Right lobe of liver (tissue), 6 donors: ENCODE results near the gene NFATC4. TPM values are rescaled to one million over a fixed set of nuclear protein-coding genes. Genes with fewer than 3 reads are reported as not detected.
A peak's percentile ranks its signal among the peaks of the same experiment; 100 is the strongest.

ENCODE experiments used
- ATAC-seq, 4 donors: fragments of 200-7000 bp; cut with Tn5 transposase; one replicate each; pipeline ENCODE4 v1.9.1; 2020; ENCODE audit warnings: mild to moderate bottlenecking in 4 of 4, moderate library complexity in 4 of 4
- DNase-seq, 3 donors: peaks; one replicate each; pipeline ENCODE4 v3.0.0-alpha.2; 2020
- H3K27ac ChIP-seq, 3 donors: fragments of 200-600 bp; one replicate each; pipeline ENCODE4 v1.8.0; 2022
- H3K27me3 ChIP-seq, 2 donors: fragments of 200-600 bp; one replicate each; pipeline ENCODE4 v1.8.0; 2022
- H3K36me3 ChIP-seq, 4 donors: fragments of 200-600 bp; sonication (generic) in 1 of 4; one replicate each; pipeline versions ENCODE4 v1.5.1 to v1.8.0; 2017 to 2022; ENCODE audit warnings: control low read depth in 1 of 4
- H3K4me1 ChIP-seq, 4 donors: fragments of 200-600 bp; sonication (generic) in 1 of 4; one replicate each; pipeline versions ENCODE4 v1.5.1 to v1.8.0; 2017 to 2022; ENCODE audit warnings: control low read depth in 1 of 4
- H3K4me3 ChIP-seq, 3 donors: fragments of 200-600 bp; one replicate each; pipeline ENCODE4 v1.8.0; 2022
- H3K9me3 ChIP-seq, 4 donors: fragments of 200-600 bp; sonication (generic) in 1 of 4; one replicate each; pipeline versions ENCODE4 v1.5.1 to v1.8.0; 2017 to 2022; ENCODE audit warnings: control low read depth in 1 of 4
- POLR2A ChIP-seq: fragments of 450-650 bp; IDR thresholded peaks from one replicate; pipeline ENCODE4 v1.6.1; 2017; ENCODE audit warnings: antibody characterized with exemption, mild to moderate bottlenecking
- WGBS: methylation state at CpG from one replicate; pipeline ENCODE4 v1.1.6; 2018; ENCODE audit warnings: low coverage, low lambda C conversion rate; ENCODE audit not compliant: insufficient coverage; ENCODE audit errors: missing lambda C conversion rate; 5-methylcytosine and 5-hydroxymethylcytosine counted together
- intact Hi-C, 2 donors: fragments of 100-400 bp; cut with DNase I; formaldehyde crosslinking; loops; one replicate each; pipeline versions ENCODE4 v1.11.2 to v1.14.1; 2022
- long read RNA-seq: library from polyadenylated mRNA; unstranded; transcript quantifications from one replicate; pipeline ENCODE4 v2.0.0, GENCODE V29; 2019
- total RNA-seq, 6 experiments: library from RNA; depleted of rRNA in 2 of 6; stranded (reverse); fragments of >200 nt in 2 of 6; fragmentation: NEBNext Ultra II Directional in 3 of 6; extraction: Animal tissue kit (Norgen Biotek cat#: 25700) in 3 of 6; gene quantifications; one replicate each; pipeline versions ENCODE4 v1.1.0 to v1.2.4, GENCODE V29; 2016 to 2023
- TF ChIP-seq, protein P1 (sequence below), 4 donors: fragments of 200-600 bp in 3 of 4; fragments of 450-650 bp in 1 of 4; IDR thresholded peaks; one replicate each; pipeline versions ENCODE4 v1.5.1 to v1.8.0; 2016 to 2022; ENCODE audit warnings: antibody characterized with exemption in 4 of 4, mild to moderate bottlenecking in 2 of 4
- donor health status: DM: no; HTN: yes; CAD: no.
- donor health status: DM: no; HTN: no; CAD: no.
- donor health status: DM: no; HTN: no; CAD: no.
- donor health status: DM: no; HTN: yes; CAD: no.
- donor health status: DM: no; HTN: yes; CAD: no.

The NFATC4 gene
- 1 to 10 TPM; 1.0 to 3.7 (median 2.0) TPM for total RNA-seq
- long read RNA-seq = 0 reads

DNA sequence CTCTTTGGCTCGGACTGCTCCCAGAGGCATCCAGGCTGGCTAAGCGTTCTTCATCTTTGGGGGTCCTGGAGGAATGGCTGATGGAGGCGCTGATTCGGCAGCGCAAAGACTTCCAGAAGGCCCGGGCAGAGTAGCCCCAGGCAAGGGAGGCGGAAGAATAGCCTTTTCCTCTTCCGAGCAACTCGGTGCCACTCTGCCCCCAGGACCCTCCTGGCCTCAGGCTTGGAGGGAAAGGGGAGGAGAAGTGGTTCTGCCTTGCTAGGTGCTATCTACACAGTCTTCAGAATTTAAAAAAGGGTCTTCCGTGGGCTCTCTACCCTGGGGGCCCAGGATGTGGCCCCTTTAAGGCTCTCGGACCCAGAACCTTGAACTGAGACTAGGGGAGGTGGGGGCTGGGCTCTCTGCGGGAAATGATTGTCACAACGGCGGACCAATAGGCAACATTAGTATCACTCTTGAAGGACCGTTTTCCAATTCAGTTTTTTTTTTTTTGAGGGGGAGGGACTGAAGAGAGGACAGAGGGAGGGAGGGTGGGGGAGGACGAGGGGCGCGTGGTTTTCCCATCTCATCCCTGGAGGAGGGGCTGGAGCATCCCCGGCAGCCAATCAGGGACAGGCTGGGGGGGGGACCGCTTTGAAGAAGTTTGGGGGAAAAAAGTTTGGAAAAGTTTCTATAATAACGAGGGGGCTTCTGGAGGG lies at the start of gene NFATC4:
Gene NFATC4, plus strand, starts transcription at position 671 of the 698 bp plus-strand sequence. CDS start 157 bp downstream, outside the sequence.
- no peak for DNase-seq
- no peaks in the 10 kb centered on the region for H3K4me1 ChIP-seq
- WGBS = 12% methylated on average over 13 of the region's 21 CpGs

DNA sequence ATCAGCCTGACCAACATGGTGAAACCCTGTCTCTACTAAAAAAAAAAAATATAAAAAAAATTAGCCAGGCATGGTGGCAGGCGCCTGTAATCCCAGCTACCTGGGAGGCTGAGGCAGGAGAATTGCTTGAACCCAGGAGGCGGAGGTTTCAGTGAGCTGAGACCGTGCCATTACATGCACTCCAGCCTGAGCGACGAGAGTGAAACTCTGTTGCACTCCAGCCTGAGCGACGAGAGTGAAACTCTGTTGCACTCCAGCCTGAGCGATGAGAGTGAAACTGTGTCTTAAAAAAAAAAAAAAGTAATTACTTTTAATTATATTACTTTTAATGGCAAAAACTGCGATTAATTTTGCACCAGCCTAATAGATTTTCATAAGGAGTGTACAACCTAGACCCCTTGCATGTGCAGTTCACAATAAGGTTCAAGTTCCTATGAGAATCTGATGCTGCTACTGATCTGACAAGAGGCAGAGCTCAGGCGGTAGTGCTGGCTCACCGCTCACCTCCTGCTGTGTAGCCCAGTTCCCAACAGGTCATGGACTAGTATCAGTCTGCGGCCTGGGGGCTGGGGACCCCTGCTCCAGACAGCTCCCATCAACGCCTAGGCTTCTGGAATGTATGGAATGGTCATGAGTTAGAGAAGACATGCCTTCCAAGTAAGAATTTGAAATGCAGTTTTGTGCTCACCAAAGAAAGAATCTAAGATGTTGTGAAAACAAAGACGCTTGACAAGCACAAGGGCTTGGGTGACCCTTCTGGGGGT lies 46.6 kb upstream of the NFATC4 start:
- DNase-seq = no peak
- Histone ChIP-seq H3K9me3 (no peaks in the 10 kb centered on the region), H3K27ac (no peak overlapping the region), H3K27me3 (no peaks in the 10 kb centered on the region), H3K4me1 (peaks cover 0 to under 1% (median 0%) of the 10 kb centered on the region in 4 donors), H3K4me3 (no peak overlapping the region), H3K36me3 (no peaks in the 10 kb centered on the region)
- intact Hi-C loops = no loop called here
- 73% methylated on average over 9 of the region's 14 CpGs for WGBS
- TF ChIP-seq, protein P1, sequence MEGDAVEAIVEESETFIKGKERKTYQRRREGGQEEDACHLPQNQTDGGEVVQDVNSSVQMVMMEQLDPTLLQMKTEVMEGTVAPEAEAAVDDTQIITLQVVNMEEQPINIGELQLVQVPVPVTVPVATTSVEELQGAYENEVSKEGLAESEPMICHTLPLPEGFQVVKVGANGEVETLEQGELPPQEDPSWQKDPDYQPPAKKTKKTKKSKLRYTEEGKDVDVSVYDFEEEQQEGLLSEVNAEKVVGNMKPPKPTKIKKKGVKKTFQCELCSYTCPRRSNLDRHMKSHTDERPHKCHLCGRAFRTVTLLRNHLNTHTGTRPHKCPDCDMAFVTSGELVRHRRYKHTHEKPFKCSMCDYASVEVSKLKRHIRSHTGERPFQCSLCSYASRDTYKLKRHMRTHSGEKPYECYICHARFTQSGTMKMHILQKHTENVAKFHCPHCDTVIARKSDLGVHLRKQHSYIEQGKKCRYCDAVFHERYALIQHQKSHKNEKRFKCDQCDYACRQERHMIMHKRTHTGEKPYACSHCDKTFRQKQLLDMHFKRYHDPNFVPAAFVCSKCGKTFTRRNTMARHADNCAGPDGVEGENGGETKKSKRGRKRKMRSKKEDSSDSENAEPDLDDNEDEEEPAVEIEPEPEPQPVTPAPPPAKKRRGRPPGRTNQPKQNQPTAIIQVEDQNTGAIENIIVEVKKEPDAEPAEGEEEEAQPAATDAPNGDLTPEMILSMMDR (IDR thresholded peaks at IDR 0.05) = no peak
- no peak for ATAC-seq

More for the DNA sequence above, at the start of gene NFATC4:
- Histone ChIP-seq H3K27me3 (no peaks in the 10 kb centered on the region), H3K9me3 (no peaks in the 10 kb centered on the region), H3K36me3 (no peaks in the 10 kb centered on the region), H3K4me3 (peak within 1 kb of the TSS; percentile 16 to 31 (median 18)), H3K27ac (peak within 1 kb of the TSS; percentile 14 to 35 (median 15))
- ATAC-seq = no peak
- intact Hi-C loops = loop anchor here (5.0 kb wide), 1 partner anchor 65 kb away; no protein-coding TSS in a partner anchor
- TF ChIP-seq POLR2A = no peak
- TF ChIP-seq, protein P1 (IDR thresholded peaks at IDR 0.05) = no peak

DNA sequence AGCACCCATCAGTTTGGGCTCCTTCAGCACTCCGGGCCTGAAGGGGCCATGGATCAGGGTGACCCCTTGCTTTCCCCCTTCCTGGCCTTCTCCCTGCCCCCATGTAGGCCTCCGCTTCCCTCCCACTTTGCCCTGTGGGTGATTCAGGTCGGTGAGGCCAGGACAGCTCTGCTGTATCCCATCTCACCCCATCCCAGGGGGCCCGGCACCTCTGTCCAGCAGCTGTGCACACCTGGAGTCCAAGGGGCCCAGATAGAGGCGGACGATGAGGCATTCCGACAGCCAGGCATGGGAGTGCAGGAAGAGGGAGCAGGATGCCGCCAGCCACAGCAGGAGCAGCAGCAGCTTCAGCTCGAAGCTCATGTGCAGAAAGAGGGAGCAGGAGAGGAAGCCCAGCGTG lies 45.3 kb upstream of the NFATC4 start:
- H3K9me3 ChIP-seq = no peaks in the 10 kb centered on the region
- H3K27me3 ChIP-seq = no peaks in the 10 kb centered on the region
- no peak overlapping the region for H3K27ac ChIP-seq
- 50% methylated on average over 3 of the region's 10 CpGs for WGBS
- DNase-seq = no peak
- no peak overlapping the region for H3K4me3 ChIP-seq
- ATAC-seq = no peak
- no peak for TF ChIP-seq POLR2A
- TF ChIP-seq, protein P1 (IDR thresholded peaks at IDR 0.05) = no peak
- H3K36me3 ChIP-seq = no peaks in the 10 kb centered on the region
- intact Hi-C loops = no loop called here
- H3K4me1 ChIP-seq = no peaks in the 10 kb centered on the region

DNA sequence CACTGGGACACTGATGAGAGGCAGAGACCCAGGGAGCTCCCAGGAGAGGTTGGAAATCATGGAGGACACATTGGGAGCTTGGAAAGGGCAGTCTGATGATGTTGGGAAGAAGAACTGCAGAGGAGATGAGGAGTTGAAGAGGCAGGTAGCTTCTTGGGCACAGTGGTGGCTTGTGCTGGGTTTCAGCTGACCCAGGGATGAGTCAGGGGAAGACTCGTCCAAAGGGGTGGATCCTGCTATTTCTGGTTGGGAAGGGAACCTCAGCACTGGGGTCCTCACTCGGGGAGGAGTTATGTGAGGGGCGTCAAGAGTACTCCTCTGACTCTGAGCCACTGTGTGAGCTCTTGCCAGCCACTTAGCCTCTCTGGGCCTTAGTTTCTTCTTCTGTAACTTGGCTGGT lies 44.6 kb upstream of the NFATC4 start:
- Histone ChIP-seq H3K4me1 (no peaks in the 10 kb centered on the region), H3K9me3 (no peaks in the 10 kb centered on the region), H3K27me3 (no peaks in the 10 kb centered on the region), H3K27ac (no peak overlapping the region), H3K36me3 (no peaks in the 10 kb centered on the region), H3K4me3 (no peak overlapping the region)
- 40% methylated on average over 1 of the region's 3 CpGs for WGBS
- TF ChIP-seq, protein P1 (IDR thresholded peaks at IDR 0.05) = no peak
- no peak for TF ChIP-seq POLR2A
- DNase-seq (no peak), ATAC-seq (no peak)
- intact Hi-C loops = no loop called here
